PFSK-1 (cell line): ENCODE measurements around the gene FRMD4A.

Experiments
- FOXP2 ChIP-seq: optimal IDR thresholded peaks from 2 replicates; pipeline ENCODE3; 2011; ENCODE audit warnings: borderline replicate concordance, control low read depth, inconsistent platforms; ENCODE audit not compliant: insufficient read depth; ENCODE audit errors: extremely low read length, extremely low read depth
- POLR2AphosphoS5 ChIP-seq: IDR thresholded peaks from 2 replicates; pipeline ENCODE4 v1.6.1; 2012; ENCODE audit warnings: low read depth, mild to moderate bottlenecking, control low read depth, low read length, moderate library complexity
- REST ChIP-seq, 2 experiments: IDR thresholded peaks; 2 replicates each; pipeline versions ENCODE4 v1.6.1 to v1.8.0; 2011 to 2012; ENCODE audit warnings: low read depth in 2 of 2, low read length in 2 of 2, control low read depth in 1 of 2, inconsistent platforms in 1 of 2, mild to moderate bottlenecking in 1 of 2, moderate library complexity in 1 of 2; ENCODE audit not compliant: insufficient read depth in 1 of 2
- TAF1 ChIP-seq: IDR thresholded peaks from 2 replicates; pipeline ENCODE4 v1.6.1; 2012; ENCODE audit warnings: low read length, control low read depth, borderline replicate concordance; ENCODE audit not compliant: insufficient read depth

GRCh38 chr10:13678101-13678843 is 652.5 kb downstream of the FRMD4A start:
- TF ChIP-seq TAF1 (no peak), POLR2AphosphoS5 (no peak), REST (IDR thresholded peaks at IDR 0.05; ENCODE audit: insufficient read depth in 1 of 2, low read depth in 2 of 2, low read length in 2 of 2) (no peak), FOXP2 (no peak)
